ENCODE results near the gene ANKS1A. TPM values are rescaled to one million over a fixed set of nuclear protein-coding genes. Genes with fewer than 3 reads are reported as not detected.

ANKS1A gene
- total and polyA plus RNA-seq, 9 donors, result 16.0 to 45.0 (median 27.3) TPM

GRCh38 chr6:35071347-35071994, 182.4 kb downstream of the ANKS1A start:
- no peaks in the 10 kb centered on the region for H3K4me1 ChIP-seq (ENCODE audit: insufficient read depth)
- no peaks in the 10 kb centered on the region for H3K27me3 ChIP-seq
- DNase-seq, result no peak
- H3K9me3 ChIP-seq, result no peaks in the 10 kb centered on the region
- 78 to 85% (median 79%) methylated on average over 12 of the region's 12 CpGs for WGBS, 3 donors
- H3K4me3 ChIP-seq, result no peak overlapping the region
- no peak overlapping the region for H3K27ac ChIP-seq
- H3K36me3 ChIP-seq, result no peaks in the 10 kb centered on the region
- TF ChIP-seq POLR2A (IDR thresholded peaks at IDR 0.05), result no peak
- TF ChIP-seq EP300 (IDR thresholded peaks at IDR 0.05), result no peak
- TF ChIP-seq CTCF (IDR thresholded peaks at IDR 0.05), result no peak
- intact Hi-C loops (cut with DNase I), result no loop called here

GRCh38 chr6:35072051-35072697, 183.1 kb downstream of the ANKS1A start:
- TF ChIP-seq CTCF (IDR thresholded peaks at IDR 0.05), result no peak
- no peak for TF ChIP-seq POLR2A (IDR thresholded peaks at IDR 0.05)
- no peak for TF ChIP-seq EP300 (IDR thresholded peaks at IDR 0.05)
- Histone ChIP-seq H3K4me1 (ENCODE audit: insufficient read depth) (no peaks in the 10 kb centered on the region), H3K9me3 (no peaks in the 10 kb centered on the region), H3K36me3 (no peaks in the 10 kb centered on the region), H3K4me3 (no peak overlapping the region), H3K27ac (no peak overlapping the region), H3K27me3 (no peaks in the 10 kb centered on the region)
- intact Hi-C loops (cut with DNase I), result no loop called here
- no peak for DNase-seq
- 71 to 74% (median 74%) methylated on average over 15 of the region's 15 CpGs for WGBS, 3 donors

GRCh38 chr6:35072698-35073055, 183.6 kb downstream of the ANKS1A start:
- intact Hi-C loops (cut with DNase I), result no loop called here
- no peaks in the 10 kb centered on the region for H3K36me3 ChIP-seq
- H3K27me3 ChIP-seq, result no peaks in the 10 kb centered on the region
- no peak overlapping the region for H3K27ac ChIP-seq
- no peaks in the 10 kb centered on the region for H3K4me1 ChIP-seq (ENCODE audit: insufficient read depth)
- DNase-seq, result no peak
- no peak for TF ChIP-seq POLR2A (IDR thresholded peaks at IDR 0.05)
- no peak for TF ChIP-seq CTCF (IDR thresholded peaks at IDR 0.05)
- TF ChIP-seq EP300 (IDR thresholded peaks at IDR 0.05), result no peak
- 89 to 93% (median 93%) methylated on average over 9 of the region's 9 CpGs for WGBS, 3 donors
- no peak overlapping the region for H3K4me3 ChIP-seq
- H3K9me3 ChIP-seq, result no peaks in the 10 kb centered on the region

GRCh38 chr6:35073211-35073610, 184.2 kb downstream of the ANKS1A start:
- no peak for DNase-seq
- Histone ChIP-seq H3K9me3 (no peaks in the 10 kb centered on the region), H3K4me1 (ENCODE audit: insufficient read depth) (no peaks in the 10 kb centered on the region), H3K4me3 (no peak overlapping the region), H3K27me3 (no peaks in the 10 kb centered on the region), H3K36me3 (no peaks in the 10 kb centered on the region), H3K27ac (no peak overlapping the region)
- intact Hi-C loops (cut with DNase I), result no loop called here
- WGBS, 3 donors, result 92 to 97% (median 95%) methylated on average over 10 of the region's 10 CpGs
- no peak for TF ChIP-seq EP300 (IDR thresholded peaks at IDR 0.05)
- no peak for TF ChIP-seq CTCF (IDR thresholded peaks at IDR 0.05)
- TF ChIP-seq POLR2A (IDR thresholded peaks at IDR 0.05), result no peak

Data from ovary (tissue), 9 donors.